ENCODE data around the gene DNASE1L1.

DNASE1L1 gene

DNA sequence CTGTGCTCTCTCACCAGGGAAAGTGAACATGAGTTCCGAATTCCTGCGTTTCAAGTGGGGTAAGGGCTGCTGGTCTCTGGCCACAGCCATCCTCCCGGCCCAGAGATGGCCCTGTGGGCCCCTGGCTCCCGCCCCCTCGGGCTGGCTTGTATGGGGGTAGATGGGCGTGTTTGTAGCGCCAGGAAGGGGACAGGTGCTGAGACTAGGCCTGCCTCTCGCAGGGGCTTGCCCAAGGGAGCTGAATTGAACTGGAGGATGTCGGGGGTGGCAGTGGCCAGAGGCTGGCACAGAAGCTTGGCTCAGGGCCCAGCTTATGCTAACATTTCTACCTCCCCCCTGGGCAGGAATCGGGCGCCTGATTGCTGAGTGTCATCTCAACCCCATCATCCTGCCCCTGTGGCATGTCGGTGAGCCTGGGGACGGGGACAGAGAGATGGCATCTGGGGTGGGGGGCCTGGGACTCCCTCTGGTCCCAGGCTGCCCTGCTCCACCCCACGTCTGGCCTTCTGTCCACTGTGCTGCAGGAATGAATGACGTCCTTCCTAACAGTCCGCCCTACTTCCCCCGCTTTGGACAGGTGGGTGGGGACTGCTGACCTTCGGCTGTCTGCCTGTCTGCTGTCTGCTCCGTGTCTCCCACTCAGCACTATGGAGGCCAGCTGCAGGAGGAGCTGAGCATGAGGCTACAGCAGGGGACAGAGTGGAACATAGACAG, 10.8 kb upstream of the DNASE1L1 start:
- Histone ChIP-seq H3K27me3 (no peaks in the 10 kb centered on the region), H3K36me3 (peaks cover 0 to 11% (median 0%) of the 10 kb centered on the region in 3 donors), H3K4me3 (no peak overlapping the region), H3K4me1 (no peaks in the 10 kb centered on the region), H3K9me3 (no peaks in the 10 kb centered on the region), H3K27ac (no peak overlapping the region)
- DNase-seq, result no peak
- TF ChIP-seq, protein P1, sequence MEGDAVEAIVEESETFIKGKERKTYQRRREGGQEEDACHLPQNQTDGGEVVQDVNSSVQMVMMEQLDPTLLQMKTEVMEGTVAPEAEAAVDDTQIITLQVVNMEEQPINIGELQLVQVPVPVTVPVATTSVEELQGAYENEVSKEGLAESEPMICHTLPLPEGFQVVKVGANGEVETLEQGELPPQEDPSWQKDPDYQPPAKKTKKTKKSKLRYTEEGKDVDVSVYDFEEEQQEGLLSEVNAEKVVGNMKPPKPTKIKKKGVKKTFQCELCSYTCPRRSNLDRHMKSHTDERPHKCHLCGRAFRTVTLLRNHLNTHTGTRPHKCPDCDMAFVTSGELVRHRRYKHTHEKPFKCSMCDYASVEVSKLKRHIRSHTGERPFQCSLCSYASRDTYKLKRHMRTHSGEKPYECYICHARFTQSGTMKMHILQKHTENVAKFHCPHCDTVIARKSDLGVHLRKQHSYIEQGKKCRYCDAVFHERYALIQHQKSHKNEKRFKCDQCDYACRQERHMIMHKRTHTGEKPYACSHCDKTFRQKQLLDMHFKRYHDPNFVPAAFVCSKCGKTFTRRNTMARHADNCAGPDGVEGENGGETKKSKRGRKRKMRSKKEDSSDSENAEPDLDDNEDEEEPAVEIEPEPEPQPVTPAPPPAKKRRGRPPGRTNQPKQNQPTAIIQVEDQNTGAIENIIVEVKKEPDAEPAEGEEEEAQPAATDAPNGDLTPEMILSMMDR (IDR thresholded peaks at IDR 0.05), result no peak
- intact Hi-C loops (cut with DNase I; ENCODE audit: low total_unique reads), result no loop called here

DNA sequence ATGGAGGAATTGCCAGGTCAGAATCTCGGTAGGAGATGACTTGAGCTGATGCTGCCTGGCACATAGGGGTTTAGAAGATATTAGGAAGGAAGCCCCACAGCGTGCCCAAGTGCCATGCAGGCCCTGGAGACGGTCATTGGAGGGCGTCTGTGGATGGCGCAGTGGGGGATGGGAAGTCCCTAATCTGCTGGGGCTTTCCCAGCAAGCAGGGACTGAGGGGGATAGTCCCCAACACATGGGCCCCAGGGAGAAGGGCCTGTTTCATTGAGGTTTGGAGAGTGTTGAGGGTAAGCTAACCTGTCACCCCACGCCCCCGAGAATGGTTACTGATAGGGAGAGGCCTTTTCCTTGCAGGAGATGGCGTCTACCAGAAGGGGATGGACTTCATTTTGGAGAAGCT, 10.1 kb upstream of the DNASE1L1 start:
- Histone ChIP-seq H3K9me3 (no peaks in the 10 kb centered on the region), H3K27me3 (no peaks in the 10 kb centered on the region), H3K27ac (no peak overlapping the region), H3K4me3 (no peak overlapping the region), H3K4me1 (no peaks in the 10 kb centered on the region), H3K36me3 (peaks cover 0 to 12% (median 0%) of the 10 kb centered on the region in 3 donors)
- intact Hi-C loops (cut with DNase I; ENCODE audit: low total_unique reads), result no loop called here
- TF ChIP-seq, protein P1 (IDR thresholded peaks at IDR 0.05), result no peak
- no peak for DNase-seq

DNA sequence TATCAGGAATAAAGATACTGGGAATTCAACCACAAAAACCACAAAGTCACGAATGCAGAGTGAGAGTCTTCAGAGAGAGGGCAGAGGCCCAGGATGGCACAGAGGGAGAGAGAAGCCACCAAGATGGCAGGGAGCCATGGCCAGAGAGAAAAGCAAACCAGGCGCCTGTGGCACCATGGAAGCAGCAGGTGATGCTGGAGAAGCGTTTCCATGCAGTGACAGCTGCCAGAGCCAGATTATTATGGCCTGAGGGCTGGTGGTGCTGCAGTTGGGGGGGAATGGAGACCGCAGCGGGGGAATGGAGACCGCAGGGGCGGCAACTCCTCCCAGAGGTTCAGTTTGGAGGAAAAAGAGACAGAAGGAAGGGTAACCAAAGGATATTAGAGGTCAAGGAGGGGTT, 8.1 kb upstream of the DNASE1L1 start:
- H3K27ac ChIP-seq, result no peak overlapping the region
- peaks cover 0 to 24% (median 0%) of the 10 kb centered on the region in 3 donors for H3K36me3 ChIP-seq
- no peak overlapping the region for H3K4me3 ChIP-seq
- intact Hi-C loops (cut with DNase I; ENCODE audit: low total_unique reads), result no loop called here
- DNase-seq, result no peak
- H3K9me3 ChIP-seq, result no peaks in the 10 kb centered on the region
- no peaks in the 10 kb centered on the region for H3K27me3 ChIP-seq
- H3K4me1 ChIP-seq, result peaks cover 0 to 7% (median 2%) of the 10 kb centered on the region in 4 donors
- TF ChIP-seq, protein P1 (IDR thresholded peaks at IDR 0.05), result no peak

DNA sequence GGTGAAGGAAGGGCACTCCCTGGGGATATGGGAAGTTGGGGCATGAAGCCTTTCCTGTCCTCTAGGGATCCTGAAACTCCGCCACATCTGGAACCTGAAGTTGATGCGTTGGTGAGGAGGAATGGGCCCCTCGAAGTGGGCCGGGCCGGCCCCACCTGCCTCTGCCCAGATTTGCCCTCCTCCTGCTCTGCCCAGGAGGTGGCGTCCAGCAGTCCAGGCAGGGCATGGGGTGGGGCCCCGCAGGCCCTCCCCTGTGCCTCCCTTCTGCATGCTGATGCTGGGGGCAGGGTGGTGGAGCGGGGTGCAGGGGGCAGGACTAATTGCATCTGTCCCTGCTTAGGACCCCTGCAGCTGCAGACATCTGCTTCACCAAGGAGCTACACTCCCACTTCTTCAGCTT, 4.1 kb upstream of the DNASE1L1 start:
- TF ChIP-seq, protein P1 (IDR thresholded peaks at IDR 0.05), result no peak
- no peak for DNase-seq
- intact Hi-C loops (cut with DNase I; ENCODE audit: low total_unique reads), result no loop called here
- Histone ChIP-seq H3K4me3 (no peak overlapping the region), H3K36me3 (peaks cover 0 to 13% (median 0%) of the 10 kb centered on the region in 3 donors), H3K27me3 (no peaks in the 10 kb centered on the region), H3K27ac (peak overlapping the region; percentile 95 to 96), H3K9me3 (no peaks in the 10 kb centered on the region), H3K4me1 (peaks cover 0 to 22% (median 5%) of the 10 kb centered on the region in 4 donors)

DNA sequence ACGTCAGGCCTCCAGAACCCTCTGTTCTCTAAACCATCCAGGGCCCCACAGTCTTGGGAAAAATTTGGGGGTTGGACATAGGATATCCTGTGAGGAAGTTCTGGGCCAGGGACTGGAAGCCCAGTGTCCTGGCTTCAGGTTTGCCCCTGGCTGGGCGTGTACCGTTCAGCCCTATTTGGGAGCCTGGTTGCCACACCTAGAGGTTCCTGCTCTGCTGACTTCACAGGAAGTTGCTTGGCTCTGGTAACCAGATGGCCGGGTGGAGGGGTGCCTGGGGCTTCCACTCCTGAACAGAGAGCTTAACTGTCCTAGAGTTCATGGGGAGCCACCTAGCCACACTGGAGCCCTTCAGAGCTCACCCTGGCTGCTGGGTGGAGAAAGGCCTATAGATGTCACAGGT, 3.4 kb upstream of the DNASE1L1 start:
- H3K4me1 ChIP-seq, result peaks cover 0 to 26% (median 5%) of the 10 kb centered on the region in 4 donors
- H3K27me3 ChIP-seq, result no peaks in the 10 kb centered on the region
- H3K36me3 ChIP-seq, result peaks cover 0 to 13% (median 0%) of the 10 kb centered on the region in 3 donors
- TF ChIP-seq, protein P1 (IDR thresholded peaks at IDR 0.05), result no peak
- intact Hi-C loops (cut with DNase I; ENCODE audit: low total_unique reads), result no loop called here
- H3K27ac ChIP-seq, result peak overlapping the region; percentile 95 to 96
- DNase-seq, result no peak
- H3K4me3 ChIP-seq, result peak overlapping the region; percentile 88 to 89
- no peaks in the 10 kb centered on the region for H3K9me3 ChIP-seq

All from tibial artery (tissue), 4 donors.